Medulla oblongata (tissue), 1 donor: Measurements from ENCODE around the gene TRANK1.

ENCODE experiments used
- DNase-seq: peaks from one replicate; pipeline ENCODE4 v3.0.0-alpha.2; 2015; ENCODE audit errors: extremely low spot score

Gene TRANK1

GRCh38 chr3:36850743-36851142 lies 94.1 kb downstream of the TRANK1 start:
- no peak for DNase-seq

- no peak for DNase-seq
These were observed 98.4 kb downstream of the TRANK1 start for GRCh38 chr3:36846406-36846805.

GRCh38 chr3:36843065-36844051 lies 101.5 kb downstream of the TRANK1 start:
- DNase-seq, result no peak

GRCh38 chr3:36842275-36842674 lies 102.6 kb downstream of the TRANK1 start:
- no peak for DNase-seq

GRCh38 chr3:36840453-36840921 lies 104.4 kb downstream of the TRANK1 start:
- no peak for DNase-seq

- no peak for DNase-seq
These were observed 107.8 kb downstream of the TRANK1 start for GRCh38 chr3:36837089-36837488.

GRCh38 chr3:36833160-36833814 lies 111.6 kb downstream of the TRANK1 start:
- peak; percentile 6 for DNase-seq

GRCh38 chr3:36832406-36832805 lies 112.4 kb downstream of the TRANK1 start:
- DNase-seq, result no peak

GRCh38 chr3:36827133-36827532 lies 117.7 kb downstream of the TRANK1 start:
- no peak for DNase-seq

- DNase-seq, result no peak
These were observed 118.6 kb downstream of the TRANK1 start for GRCh38 chr3:36826240-36826639.

GRCh38 chr3:36824443-36824842 lies 120.4 kb downstream of the TRANK1 start:
- DNase-seq, result no peak

- DNase-seq, result no peak
These were observed 121.0 kb downstream of the TRANK1 start for GRCh38 chr3:36823806-36824205.

- no peak for DNase-seq
These were observed 124.8 kb downstream of the TRANK1 start for GRCh38 chr3:36820083-36820482.

- no peak for DNase-seq
These were observed 126.9 kb downstream of the TRANK1 start for GRCh38 chr3:36817806-36818533.

GRCh38 chr3:36815375-36815774 lies 129.5 kb downstream of the TRANK1 start:
- no peak for DNase-seq

GRCh38 chr3:36814776-36815175 lies 130.1 kb downstream of the TRANK1 start:
- DNase-seq, result no peak

GRCh38 chr3:36814066-36814717 lies 130.7 kb downstream of the TRANK1 start:
- no peak for DNase-seq

GRCh38 chr3:36813305-36813704 lies 131.5 kb downstream of the TRANK1 start:
- DNase-seq, result no peak

GRCh38 chr3:36812240-36812639 lies 132.6 kb downstream of the TRANK1 start:
- no peak for DNase-seq

GRCh38 chr3:36811768-36812167 lies 133.1 kb downstream of the TRANK1 start:
- no peak for DNase-seq

- no peak for DNase-seq
These were observed 140.4 kb downstream of the TRANK1 start for GRCh38 chr3:36804295-36805055.
